Ovary (tissue), 9 donors: ENCODE results near the gene CC2D2A. TPM values are rescaled to one million over a fixed set of nuclear protein-coding genes. Genes with fewer than 3 reads are reported as not detected.

ENCODE experiments used
- DNase-seq, 5 donors: peaks; one replicate each; pipeline ENCODE4 v3.0.0-alpha.2; 2019 to 2020
- H3K27ac ChIP-seq, 2 donors: fragments of 200-600 bp; one replicate each; pipeline versions ENCODE4 v1.5.1 to v1.8.0; 2019 to 2022
- H3K27me3 ChIP-seq: fragments of 200-600 bp; one replicate; pipeline ENCODE4 v1.8.0; 2022
- H3K36me3 ChIP-seq: fragments of 200-600 bp; sonication (generic); one replicate; pipeline ENCODE4 v1.5.1; 2019
- H3K4me1 ChIP-seq: one replicate; pipeline ENCODE4 v1.8.1; 2013; ENCODE audit warnings: mild to moderate bottlenecking, moderate library complexity; ENCODE audit not compliant: insufficient read depth
- H3K4me3 ChIP-seq: fragments of 200-600 bp; sonication (generic); one replicate; pipeline ENCODE4 v1.5.1; 2017
- H3K9me3 ChIP-seq, 2 donors: fragments of 200-600 bp in 1 of 2; sonication (generic) in 1 of 2; one replicate each; pipeline versions ENCODE4 v1.5.1 to v1.8.1; 2013 to 2019; ENCODE audit warnings: mild to moderate bottlenecking in 1 of 2, moderate library complexity in 1 of 2
- EP300 ChIP-seq: sonication (generic); formaldehyde crosslinking; IDR thresholded peaks from one replicate; pipeline ENCODE4 v1.6.1; 2017; ENCODE audit warnings: antibody characterized with exemption
- POLR2A ChIP-seq: fragments of 450-650 bp; IDR thresholded peaks from one replicate; pipeline ENCODE4 v1.6.1; 2017; ENCODE audit warnings: antibody characterized with exemption, mild to moderate bottlenecking, moderate library complexity
- WGBS, 3 donors: extraction: QIAGEN DNeasy Blood & Tissue Kit in 1 of 3; methylation state at CpG; one replicate each; pipeline versions ENCODE4 v1.1.5 to v1.1.7; 2013 to 2017; 5-methylcytosine and 5-hydroxymethylcytosine counted together
- intact Hi-C, 4 donors: fragments of 100-400 bp; cut with DNase I; formaldehyde crosslinking; loops; one replicate each; pipeline versions ENCODE4 v1.11.0 to v1.15.1; 2022 to 2023
- polyA plus RNA-seq, 2 donors: library from polyadenylated mRNA; stranded (reverse); fragments of 200-250 nt in 1 of 2; fragments of 350-450 nt in 1 of 2; fragmentation: Illumina TruSeq in 1 of 2; extraction: RNeasy Lipid Tissue Mini Kit (QIAGEN cat#74804) in 1 of 2; gene quantifications; one replicate each; pipeline ENCODE4 v1.2.3, GENCODE V29; 2013 to 2014
- total RNA-seq, 7 donors: library from RNA; depleted of rRNA in 2 of 7; stranded (reverse); fragments of >200 nt in 2 of 7; fragmentation: NEBNext Ultra II Directional in 3 of 7; extraction: Animal tissue kit (Norgen Biotek cat#: 25700) in 3 of 7; gene quantifications; one replicate each; pipeline versions ENCODE4 v1.1.0 to v1.2.4, GENCODE V29; 2016 to 2023
- TF ChIP-seq, protein P1 (sequence below), 3 donors: fragments of 450-650 bp in 2 of 3; fragments of 200-600 bp in 1 of 3; IDR thresholded peaks; one replicate each; pipeline versions ENCODE4 v1.5.1 to v1.8.0; 2016 to 2022; ENCODE audit warnings: antibody characterized with exemption in 3 of 3, mild to moderate bottlenecking in 1 of 3
- donor health status: DM: no; HTN: no; CAD: no; lungs with moderate emphysema.
- donor health status: DM: no; HTN: no; CAD: no.
- donor health status: Bipolar disorder and iron deficiency.
- donor health status: DM: yes; HTN: yes; CAD: no.
- donor health status: DM: no; HTN: no; CAD: no.
- donor health status: DM: yes; HTN: yes; CAD: no.

The CC2D2A gene
- total and polyA plus RNA-seq, 9 donors: 9.4 to 53.9 (median 17.5) TPM

DNA sequence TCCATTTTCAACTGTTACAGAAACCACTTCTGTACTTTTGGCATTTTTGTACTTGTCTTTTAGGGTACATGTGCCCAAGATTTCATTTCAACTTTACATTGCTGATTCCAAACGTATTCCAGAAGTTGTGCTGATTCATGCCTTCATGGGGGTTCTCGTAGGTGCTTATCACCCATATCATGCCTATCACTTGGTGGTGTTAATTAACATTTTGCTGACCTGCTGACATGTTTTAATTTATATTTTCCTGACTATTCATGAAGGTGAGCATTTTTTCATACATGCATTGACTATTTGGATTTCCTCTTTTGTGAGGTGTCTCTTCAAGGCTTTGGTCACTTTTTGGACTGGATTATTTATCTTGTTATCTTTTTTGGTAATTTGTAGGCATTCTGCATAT, 64.1 kb downstream of the CC2D2A start:
- no peaks in the 10 kb centered on the region for H3K9me3 ChIP-seq
- TF ChIP-seq, protein P1, sequence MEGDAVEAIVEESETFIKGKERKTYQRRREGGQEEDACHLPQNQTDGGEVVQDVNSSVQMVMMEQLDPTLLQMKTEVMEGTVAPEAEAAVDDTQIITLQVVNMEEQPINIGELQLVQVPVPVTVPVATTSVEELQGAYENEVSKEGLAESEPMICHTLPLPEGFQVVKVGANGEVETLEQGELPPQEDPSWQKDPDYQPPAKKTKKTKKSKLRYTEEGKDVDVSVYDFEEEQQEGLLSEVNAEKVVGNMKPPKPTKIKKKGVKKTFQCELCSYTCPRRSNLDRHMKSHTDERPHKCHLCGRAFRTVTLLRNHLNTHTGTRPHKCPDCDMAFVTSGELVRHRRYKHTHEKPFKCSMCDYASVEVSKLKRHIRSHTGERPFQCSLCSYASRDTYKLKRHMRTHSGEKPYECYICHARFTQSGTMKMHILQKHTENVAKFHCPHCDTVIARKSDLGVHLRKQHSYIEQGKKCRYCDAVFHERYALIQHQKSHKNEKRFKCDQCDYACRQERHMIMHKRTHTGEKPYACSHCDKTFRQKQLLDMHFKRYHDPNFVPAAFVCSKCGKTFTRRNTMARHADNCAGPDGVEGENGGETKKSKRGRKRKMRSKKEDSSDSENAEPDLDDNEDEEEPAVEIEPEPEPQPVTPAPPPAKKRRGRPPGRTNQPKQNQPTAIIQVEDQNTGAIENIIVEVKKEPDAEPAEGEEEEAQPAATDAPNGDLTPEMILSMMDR (IDR thresholded peaks at IDR 0.05): no peak
- TF ChIP-seq POLR2A: no peak
- no peak for TF ChIP-seq EP300
- WGBS, 3 donors: 90 to 98% (median 93%) methylated on average over 2 of the region's 2 CpGs
- no peaks in the 10 kb centered on the region for H3K27me3 ChIP-seq
- intact Hi-C loops: no loop called here
- DNase-seq: no peak
- no peak overlapping the region for H3K27ac ChIP-seq
- H3K4me1 ChIP-seq: no peaks in the 10 kb centered on the region
- H3K36me3 ChIP-seq: no peaks in the 10 kb centered on the region
- H3K4me3 ChIP-seq: no peak overlapping the region

DNA sequence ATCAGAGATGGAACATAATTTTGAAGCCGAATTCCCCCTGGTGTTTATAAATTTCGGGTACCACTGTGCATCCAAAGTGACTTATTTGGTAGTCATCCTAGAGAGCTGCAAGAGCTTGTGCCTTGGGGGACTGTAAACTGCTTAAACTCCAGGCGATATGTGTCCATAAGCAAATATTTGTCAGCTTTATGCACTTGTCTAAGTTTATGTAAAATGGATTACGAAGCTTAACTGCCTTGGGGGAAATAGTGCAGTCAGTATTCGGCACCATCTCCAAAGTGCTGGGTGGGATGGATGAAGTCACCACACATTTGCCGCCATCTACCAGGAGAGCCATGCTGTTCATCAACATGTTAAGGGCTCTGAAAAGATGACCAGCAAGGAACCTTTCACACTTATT, 65.9 kb downstream of the CC2D2A start:
- no peaks in the 10 kb centered on the region for H3K9me3 ChIP-seq
- no peak for DNase-seq
- no peaks in the 10 kb centered on the region for H3K27me3 ChIP-seq
- no peak for TF ChIP-seq EP300
- no peak for TF ChIP-seq POLR2A
- TF ChIP-seq, protein P1 (IDR thresholded peaks at IDR 0.05): no peak
- H3K4me3 ChIP-seq: no peak overlapping the region
- H3K27ac ChIP-seq: no peak overlapping the region
- intact Hi-C loops: no loop called here
- H3K36me3 ChIP-seq: no peaks in the 10 kb centered on the region
- H3K4me1 ChIP-seq: no peaks in the 10 kb centered on the region
- WGBS, 3 donors: 72 to 77% (median 72%) methylated on average over 6 of the region's 6 CpGs

DNA sequence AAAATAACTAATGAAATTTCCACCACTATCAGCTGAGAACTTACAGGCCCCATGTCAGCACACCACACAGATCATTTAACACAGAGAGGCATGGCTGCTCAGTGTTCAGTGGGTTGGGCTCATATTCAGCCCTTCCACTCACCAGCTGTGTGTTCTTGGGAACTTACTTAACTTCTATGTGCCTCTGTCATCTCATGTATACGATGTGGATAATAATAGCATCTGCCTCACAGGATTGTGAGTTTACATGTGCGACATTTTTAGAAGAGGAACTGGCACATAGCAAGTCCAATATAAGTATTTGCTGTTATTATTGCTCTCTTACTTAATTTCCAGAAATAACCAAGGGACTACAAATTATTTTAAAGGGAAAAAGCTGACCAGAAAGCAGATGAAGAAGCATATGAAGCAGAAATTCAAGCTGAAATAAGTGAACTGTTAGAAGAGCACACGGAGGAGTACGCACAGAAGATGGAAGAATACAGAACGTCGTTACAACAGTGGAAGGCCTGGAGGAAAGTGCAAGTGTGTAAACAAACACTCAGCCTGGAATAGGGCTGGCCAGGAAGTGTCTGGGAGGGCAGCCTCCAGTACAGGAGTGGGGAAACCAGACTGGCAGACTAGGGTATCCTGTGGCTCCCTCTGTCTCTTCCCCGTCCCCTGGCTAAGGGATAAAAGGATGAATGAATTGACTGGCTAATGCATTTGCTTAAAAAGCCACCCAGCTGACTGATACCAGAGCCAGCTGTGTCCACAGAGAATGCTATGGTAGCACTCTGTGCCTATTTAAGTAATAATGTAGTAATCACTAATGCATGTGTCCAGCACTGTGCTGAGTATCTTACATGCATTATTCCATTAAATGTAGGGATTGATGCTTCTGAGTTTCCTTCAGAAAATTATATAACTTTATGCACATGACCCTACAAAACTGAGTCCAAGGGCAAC, 67.1 kb downstream of the CC2D2A start:
- intact Hi-C loops: no loop called here
- WGBS, 3 donors: 78 to 83% (median 82%) methylated on average over 7 of the region's 7 CpGs

DNA sequence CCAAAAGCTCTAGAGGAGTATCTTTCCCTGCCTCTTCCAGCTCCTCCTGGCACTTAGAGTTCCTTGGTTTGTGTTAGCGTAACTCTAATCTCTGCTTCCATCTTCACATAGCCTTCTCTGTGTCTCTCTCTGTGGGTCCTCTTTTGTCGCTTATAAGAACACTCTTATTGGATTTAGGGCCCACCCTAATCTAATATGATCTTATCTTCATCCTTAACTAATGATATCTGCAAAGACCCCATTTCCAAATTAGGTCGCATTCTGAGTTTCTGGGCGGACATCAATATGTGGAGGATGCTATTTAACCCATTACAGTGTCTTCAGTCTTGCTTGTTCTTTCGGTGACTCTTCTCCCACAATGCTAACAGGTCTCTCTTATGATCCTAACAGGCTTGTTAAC, 72.3 kb downstream of the CC2D2A start:
- DNase-seq: no peak
- TF ChIP-seq POLR2A: no peak
- no peak for TF ChIP-seq EP300
- intact Hi-C loops: no loop called here
- Histone ChIP-seq H3K27me3 (no peaks in the 10 kb centered on the region), H3K9me3 (no peaks in the 10 kb centered on the region), H3K36me3 (no peaks in the 10 kb centered on the region), H3K4me1 (peaks cover 3% of the 10 kb centered on the region), H3K27ac (no peak overlapping the region), H3K4me3 (no peak overlapping the region)
- WGBS, 3 donors: 94 to 98% (median 96%) methylated on average over 5 of the region's 5 CpGs

More for the DNA sequence above, 67.1 kb downstream of the CC2D2A start:
- Histone ChIP-seq H3K36me3 (no peaks in the 10 kb centered on the region), H3K4me3 (no peak overlapping the region), H3K9me3 (no peaks in the 10 kb centered on the region), H3K27me3 (no peaks in the 10 kb centered on the region), H3K27ac (no peak overlapping the region), H3K4me1 (no peaks in the 10 kb centered on the region)
- no peak for DNase-seq
- TF ChIP-seq EP300 (no peak), POLR2A (no peak)
- TF ChIP-seq, protein P1 (IDR thresholded peaks at IDR 0.05): no peak

DNA sequence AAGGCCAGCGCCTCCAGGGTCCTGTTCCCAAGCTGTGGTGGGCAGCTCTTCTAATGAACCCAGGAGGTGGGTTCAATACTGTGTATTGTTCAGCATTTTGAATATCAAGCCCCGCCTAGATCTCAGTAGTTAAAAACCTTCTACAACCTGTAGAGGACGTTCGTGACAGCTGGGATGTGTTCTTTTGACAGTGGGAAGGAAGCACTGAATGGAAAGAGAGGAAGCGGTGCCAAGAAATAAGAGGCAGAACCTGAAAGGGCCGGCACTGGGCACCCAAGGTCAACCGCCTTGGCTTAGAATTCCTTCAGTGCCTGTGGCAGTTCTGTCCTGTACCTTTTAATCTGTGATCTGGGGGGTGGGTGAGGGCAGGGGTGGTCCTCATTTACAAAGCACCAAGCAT, 73.1 kb downstream of the CC2D2A start:
- Histone ChIP-seq H3K27ac (no peak overlapping the region), H3K4me3 (no peak overlapping the region), H3K36me3 (no peaks in the 10 kb centered on the region), H3K27me3 (no peaks in the 10 kb centered on the region), H3K9me3 (no peaks in the 10 kb centered on the region), H3K4me1 (peaks cover 3% of the 10 kb centered on the region)
- TF ChIP-seq, protein P1 (IDR thresholded peaks at IDR 0.05): no peak
- TF ChIP-seq EP300 (no peak), POLR2A (no peak)
- DNase-seq: no peak
- intact Hi-C loops: no loop called here
- WGBS, 3 donors: 58 to 69% (median 62%) methylated on average over 7 of the region's 7 CpGs
